NCI-H1417 treated with DMSO at 0.1 percent for 48 hours (cell line): ENCODE data around the gene EBLN2.

Source experiments
- DNase-seq: peaks from one replicate; lab custom pipeline; 2025; lab: John Stamatoyannopoulos, UW

EBLN2 gene

DNA sequence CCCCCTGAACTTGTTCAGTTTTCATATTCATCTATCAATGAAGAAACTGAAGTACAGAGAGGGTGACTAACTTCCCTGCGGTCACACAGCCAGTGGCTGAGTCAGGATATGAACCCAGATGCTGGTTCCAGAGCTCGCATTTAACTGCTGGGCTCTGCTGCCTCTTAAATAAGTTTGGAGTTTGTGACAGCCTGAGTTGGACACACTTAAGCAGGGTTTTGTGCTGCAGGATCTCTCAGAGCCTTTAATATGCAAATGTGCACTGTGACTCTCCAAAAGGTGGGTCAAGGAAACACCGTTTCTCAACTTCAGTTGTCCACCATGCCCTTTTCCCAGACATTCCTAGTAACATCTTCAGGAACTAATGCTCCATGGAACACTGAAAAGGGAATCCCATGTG is 45.8 kb downstream of the EBLN2 start:
- DNase-seq: no peak

DNA sequence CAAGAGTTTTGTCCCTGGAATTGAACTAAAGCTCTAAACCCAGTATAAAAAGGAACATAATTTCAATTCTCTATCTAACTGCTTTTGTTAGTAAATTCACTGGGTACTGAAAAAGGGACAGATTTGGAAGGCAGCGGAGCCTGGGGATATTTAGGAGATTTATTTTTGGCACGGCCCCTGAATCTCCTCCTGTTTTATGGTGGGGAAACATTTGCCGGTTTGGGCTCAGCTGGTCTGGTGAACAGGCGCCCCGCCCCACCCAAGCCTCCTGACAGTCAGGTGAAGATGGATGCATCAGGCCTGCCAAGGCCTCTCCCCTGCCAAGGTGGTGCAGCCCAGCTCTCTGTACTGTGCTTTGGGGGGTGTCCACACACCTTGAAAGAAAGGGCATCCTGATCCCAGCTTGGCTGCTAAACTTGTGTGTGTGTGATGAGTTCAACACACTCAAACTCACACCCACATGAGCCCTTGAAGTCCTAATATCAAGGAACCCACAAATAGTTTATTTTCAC is 46.3 kb downstream of the EBLN2 start:
- DNase-seq: no peak

GRCh38 chr3:73108750-73109149 is 47.3 kb downstream of the EBLN2 start:
- no peak for DNase-seq

DNA sequence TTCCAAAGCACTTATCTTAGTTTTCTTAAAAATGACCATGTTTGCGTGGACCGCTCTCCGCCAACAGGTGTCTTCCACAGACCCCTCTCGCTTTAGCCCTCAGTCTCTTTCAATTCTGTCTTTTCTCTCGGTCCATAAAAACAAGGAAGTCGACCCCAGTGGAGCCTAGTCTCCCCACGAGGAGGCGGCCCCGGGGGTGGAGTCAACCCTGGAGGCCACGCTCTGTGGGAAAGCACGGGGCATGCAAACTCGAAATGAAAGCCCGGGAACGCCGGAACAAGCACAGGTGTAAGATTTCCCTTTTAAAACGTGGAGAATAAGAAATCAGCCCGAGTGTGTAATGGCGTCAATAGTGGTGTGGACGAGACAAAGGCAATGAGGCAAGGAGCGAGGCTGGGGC is 49.1 kb downstream of the EBLN2 start:
- no peak for DNase-seq
